ENCODE data around the gene PDE11A.

The PDE11A gene

DNA sequence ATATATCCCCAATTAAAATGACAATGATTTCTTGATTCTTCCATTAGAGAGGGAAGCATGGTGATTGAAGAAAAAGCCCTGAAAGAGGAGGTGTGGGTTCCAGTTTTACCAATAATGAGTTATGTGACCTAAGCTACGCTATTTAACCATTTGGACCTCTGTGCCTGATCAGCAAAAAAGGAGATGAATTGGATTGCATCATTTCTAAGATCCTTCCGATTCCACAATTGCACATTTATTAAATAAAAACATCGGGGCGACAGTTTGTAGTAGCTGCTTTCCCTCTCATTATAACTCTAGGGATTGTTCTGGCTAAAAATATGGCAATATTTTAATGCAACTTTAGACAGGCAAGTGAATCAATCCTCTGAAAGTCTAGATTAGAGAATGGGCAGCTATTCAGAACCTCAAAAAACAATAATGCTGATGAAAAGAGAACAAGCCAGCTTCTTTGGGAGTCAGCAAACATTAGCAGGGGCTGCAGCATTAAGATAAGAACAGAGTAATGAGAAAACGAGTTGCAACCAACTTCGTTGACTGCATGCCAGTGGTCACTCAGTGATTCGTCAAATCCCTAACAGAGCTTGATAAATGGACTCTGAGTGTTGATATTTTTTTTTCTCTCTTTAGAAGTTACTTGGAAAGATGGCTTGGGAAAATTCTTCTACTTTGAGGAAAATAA is 378.8 kb downstream of the PDE11A start:
- Histone ChIP-seq H3K4me1 (no peaks in the 10 kb centered on the region), H3K36me3 (ENCODE audit: control insufficient read depth, insufficient read depth, low read length) (no peaks in the 10 kb centered on the region), H3K27me3 (ENCODE audit: control insufficient read depth, insufficient read depth, low read length) (no peaks in the 10 kb centered on the region), H3K79me2 (no peaks in the 10 kb centered on the region), H3K9ac (no peak overlapping the region), H3K27ac (no peak overlapping the region), H2AFZ (no peak overlapping the region), H3K4me2 (ENCODE audit: low read length) (no peak overlapping the region), H3K4me3 (ENCODE audit: low read depth, low read length) (no peak overlapping the region), H3K9me3 (ENCODE audit: control insufficient read depth, low read length) (no peaks in the 10 kb centered on the region)
- TF ChIP-seq, protein P1, sequence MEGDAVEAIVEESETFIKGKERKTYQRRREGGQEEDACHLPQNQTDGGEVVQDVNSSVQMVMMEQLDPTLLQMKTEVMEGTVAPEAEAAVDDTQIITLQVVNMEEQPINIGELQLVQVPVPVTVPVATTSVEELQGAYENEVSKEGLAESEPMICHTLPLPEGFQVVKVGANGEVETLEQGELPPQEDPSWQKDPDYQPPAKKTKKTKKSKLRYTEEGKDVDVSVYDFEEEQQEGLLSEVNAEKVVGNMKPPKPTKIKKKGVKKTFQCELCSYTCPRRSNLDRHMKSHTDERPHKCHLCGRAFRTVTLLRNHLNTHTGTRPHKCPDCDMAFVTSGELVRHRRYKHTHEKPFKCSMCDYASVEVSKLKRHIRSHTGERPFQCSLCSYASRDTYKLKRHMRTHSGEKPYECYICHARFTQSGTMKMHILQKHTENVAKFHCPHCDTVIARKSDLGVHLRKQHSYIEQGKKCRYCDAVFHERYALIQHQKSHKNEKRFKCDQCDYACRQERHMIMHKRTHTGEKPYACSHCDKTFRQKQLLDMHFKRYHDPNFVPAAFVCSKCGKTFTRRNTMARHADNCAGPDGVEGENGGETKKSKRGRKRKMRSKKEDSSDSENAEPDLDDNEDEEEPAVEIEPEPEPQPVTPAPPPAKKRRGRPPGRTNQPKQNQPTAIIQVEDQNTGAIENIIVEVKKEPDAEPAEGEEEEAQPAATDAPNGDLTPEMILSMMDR (IDR thresholded peaks at IDR 0.05) = no peak

GRCh38 chr2:177692783-177693269 is 379.8 kb downstream of the PDE11A start:
- TF ChIP-seq, protein P1 (IDR thresholded peaks at IDR 0.05) = no peak
- H3K27ac ChIP-seq = no peak overlapping the region
- no peak overlapping the region for H3K4me2 ChIP-seq (ENCODE audit: low read length)
- H2AFZ ChIP-seq = no peak overlapping the region
- no peak overlapping the region for H3K4me3 ChIP-seq (ENCODE audit: low read depth, low read length)
- H3K9me3 ChIP-seq (ENCODE audit: control insufficient read depth, low read length) = no peaks in the 10 kb centered on the region
- no peaks in the 10 kb centered on the region for H3K27me3 ChIP-seq (ENCODE audit: control insufficient read depth, insufficient read depth, low read length)
- no peaks in the 10 kb centered on the region for H3K36me3 ChIP-seq (ENCODE audit: control insufficient read depth, insufficient read depth, low read length)
- no peak overlapping the region for H3K9ac ChIP-seq
- H3K79me2 ChIP-seq = no peaks in the 10 kb centered on the region
- no peaks in the 10 kb centered on the region for H3K4me1 ChIP-seq

GRCh38 chr2:177692042-177692782 is 380.4 kb downstream of the PDE11A start:
- Histone ChIP-seq H3K27me3 (ENCODE audit: control insufficient read depth, insufficient read depth, low read length) (no peaks in the 10 kb centered on the region), H2AFZ (no peak overlapping the region), H3K4me3 (ENCODE audit: low read depth, low read length) (no peak overlapping the region), H3K27ac (no peak overlapping the region), H3K4me1 (no peaks in the 10 kb centered on the region), H3K9me3 (ENCODE audit: control insufficient read depth, low read length) (no peaks in the 10 kb centered on the region), H3K9ac (no peak overlapping the region), H3K79me2 (no peaks in the 10 kb centered on the region), H3K36me3 (ENCODE audit: control insufficient read depth, insufficient read depth, low read length) (no peaks in the 10 kb centered on the region), H3K4me2 (ENCODE audit: low read length) (no peak overlapping the region)
- TF ChIP-seq, protein P1 (IDR thresholded peaks at IDR 0.05) = no peak

- TF ChIP-seq, protein P1 (IDR thresholded peaks at IDR 0.05) = no peak
- Histone ChIP-seq H3K9me3 (ENCODE audit: control insufficient read depth, low read length) (no peaks in the 10 kb centered on the region), H3K27ac (no peak overlapping the region), H3K27me3 (ENCODE audit: control insufficient read depth, insufficient read depth, low read length) (no peaks in the 10 kb centered on the region), H3K4me3 (ENCODE audit: low read depth, low read length) (no peak overlapping the region), H3K79me2 (no peaks in the 10 kb centered on the region), H3K9ac (no peak overlapping the region), H2AFZ (no peak overlapping the region), H3K36me3 (ENCODE audit: control insufficient read depth, insufficient read depth, low read length) (no peaks in the 10 kb centered on the region), H3K4me1 (no peaks in the 10 kb centered on the region), H3K4me2 (ENCODE audit: low read length) (no peak overlapping the region)
Observed at GRCh38 chr2:177691177-177691576, 381.4 kb downstream of the PDE11A start.

Data from parathyroid adenoma (tissue), 2 donors.